Thoracic aorta (tissue), 2 donors: Measurements from ENCODE around the gene OSBPL10. TPM values are rescaled to one million over a fixed set of nuclear protein-coding genes. Genes with fewer than 3 reads are reported as not detected.

ENCODE experiments used
- ATAC-seq: fragments of 150-250 bp; one replicate; pipeline ENCODE4 v1.8.0; 2017; ENCODE audit warnings: low read depth; ENCODE audit not compliant: insufficient number of reproducible peaks, low FRiP score
- DNase-seq: peaks from one replicate; pipeline ENCODE4 v3.0.0-alpha.2; 2020; ENCODE audit warnings: low spot score
- H3K27ac ChIP-seq, 2 donors: fragments of 200-600 bp; sonication (generic); 1 replicate in 1 of 2; 2 replicates in 1 of 2; pipeline ENCODE4 v1.5.1; 2016; ENCODE audit warnings: mild to moderate bottlenecking in 2 of 2, moderate library complexity in 2 of 2
- H3K27me3 ChIP-seq: fragments of 200-600 bp; sonication (generic); replicated peaks from 2 replicates; pipeline ENCODE4 v1.6.0; 2016; ENCODE audit warnings: mild to moderate bottlenecking; ENCODE audit not compliant: insufficient read depth
- H3K36me3 ChIP-seq: fragments of 200-600 bp; sonication (generic); one replicate; pipeline ENCODE4 v1.5.1; 2016
- H3K4me1 ChIP-seq, 2 donors: fragments of 200-600 bp; sonication (generic); 1 replicate in 1 of 2; 2 replicates in 1 of 2; pipeline versions ENCODE4 v1.5.1 to v1.6.0; 2016; ENCODE audit warnings: low read depth in 2 of 2, mild to moderate bottlenecking in 1 of 2; ENCODE audit not compliant: control insufficient read depth in 1 of 2
- H3K4me3 ChIP-seq: fragments of 200-600 bp; sonication (generic); 2 replicates; pipeline ENCODE4 v1.5.1; 2016; ENCODE audit warnings: mild to moderate bottlenecking
- H3K9me3 ChIP-seq: fragments of 200-600 bp; sonication (generic); 2 replicates; pipeline ENCODE4 v1.5.1; 2016
- total RNA-seq, 2 donors: library from RNA; depleted of rRNA; stranded (reverse); fragments of >200 nt; gene quantifications; one replicate each; pipeline versions ENCODE4 v1.1.0 to v1.2.3, GENCODE V29; 2016
- TF ChIP-seq, protein P1 (sequence below): fragments of 200-600 bp; sonication (generic); IDR thresholded peaks from one replicate; pipeline ENCODE4 v1.5.1; 2019; ENCODE audit warnings: antibody characterized with exemption

The OSBPL10 gene
- total RNA-seq: 100 to 1,000 TPM; 108 to 153 TPM

- Histone ChIP-seq H3K27me3 (no peaks in the 10 kb centered on the region), H3K4me1 (peaks cover 0 to 16% of the 10 kb centered on the region in 2 donors), H3K9me3 (no peaks in the 10 kb centered on the region), H3K27ac (peak within 1 kb of the TSS; percentile 83 to 86), H3K4me3 (peak within 1 kb of the TSS; percentile 87), H3K36me3 (no peaks in the 10 kb centered on the region)
- TF ChIP-seq, protein P1, sequence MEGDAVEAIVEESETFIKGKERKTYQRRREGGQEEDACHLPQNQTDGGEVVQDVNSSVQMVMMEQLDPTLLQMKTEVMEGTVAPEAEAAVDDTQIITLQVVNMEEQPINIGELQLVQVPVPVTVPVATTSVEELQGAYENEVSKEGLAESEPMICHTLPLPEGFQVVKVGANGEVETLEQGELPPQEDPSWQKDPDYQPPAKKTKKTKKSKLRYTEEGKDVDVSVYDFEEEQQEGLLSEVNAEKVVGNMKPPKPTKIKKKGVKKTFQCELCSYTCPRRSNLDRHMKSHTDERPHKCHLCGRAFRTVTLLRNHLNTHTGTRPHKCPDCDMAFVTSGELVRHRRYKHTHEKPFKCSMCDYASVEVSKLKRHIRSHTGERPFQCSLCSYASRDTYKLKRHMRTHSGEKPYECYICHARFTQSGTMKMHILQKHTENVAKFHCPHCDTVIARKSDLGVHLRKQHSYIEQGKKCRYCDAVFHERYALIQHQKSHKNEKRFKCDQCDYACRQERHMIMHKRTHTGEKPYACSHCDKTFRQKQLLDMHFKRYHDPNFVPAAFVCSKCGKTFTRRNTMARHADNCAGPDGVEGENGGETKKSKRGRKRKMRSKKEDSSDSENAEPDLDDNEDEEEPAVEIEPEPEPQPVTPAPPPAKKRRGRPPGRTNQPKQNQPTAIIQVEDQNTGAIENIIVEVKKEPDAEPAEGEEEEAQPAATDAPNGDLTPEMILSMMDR: no peak
- DNase-seq (peak; percentile 67), ATAC-seq (peak; percentile 90)
Measured at GRCh38 chr3:31981206-31982181, at the start of gene OSBPL10, which contains the start of gene ZNF860. Gene OSBPL10, minus strand, starts transcription at chr3:31981262. Its CDS starts 83 bp downstream, at chr3:31981179. Gene ZNF860, plus strand, starts transcription at chr3:31981750. Its CDS starts 7,330 bp downstream, at chr3:31989080.

- DNase-seq: no peak
- no peaks in the 10 kb centered on the region for H3K9me3 ChIP-seq
- TF ChIP-seq, protein P1: no peak
- ATAC-seq: no peak
- H3K27me3 ChIP-seq: no peaks in the 10 kb centered on the region
- no peak overlapping the region for H3K27ac ChIP-seq
- H3K36me3 ChIP-seq: no peaks in the 10 kb centered on the region
- H3K4me3 ChIP-seq: no peak overlapping the region
- no peaks in the 10 kb centered on the region for H3K4me1 ChIP-seq
Measured at GRCh38 chr3:32026593-32026992, 45.5 kb upstream of the OSBPL10 start.

DNA sequence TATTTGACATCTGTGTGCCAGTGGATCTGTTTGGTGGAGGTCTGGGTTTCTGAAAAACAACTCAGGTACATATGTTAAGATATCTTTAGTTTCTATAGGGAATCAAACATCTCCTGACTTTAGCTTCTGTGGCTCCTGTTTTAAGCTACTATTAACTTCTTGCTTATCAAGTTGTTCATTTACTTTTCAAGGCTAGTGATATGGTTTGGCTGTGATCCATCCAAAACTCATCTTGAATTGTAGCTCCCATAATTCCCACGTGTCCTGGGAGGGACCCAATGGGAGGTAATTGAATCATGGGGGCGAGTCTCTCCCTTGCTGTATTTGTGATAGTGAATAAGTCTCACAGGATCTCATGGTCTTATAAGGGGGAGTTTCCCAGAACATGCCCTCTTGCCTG, 41.9 kb upstream of the OSBPL10 start:
- no peak overlapping the region for H3K27ac ChIP-seq
- TF ChIP-seq, protein P1: no peak
- peaks cover 0 to 7% of the 10 kb centered on the region in 2 donors for H3K4me1 ChIP-seq
- no peaks in the 10 kb centered on the region for H3K36me3 ChIP-seq
- H3K4me3 ChIP-seq: no peak overlapping the region
- ATAC-seq (no peak), DNase-seq (no peak)
- no peaks in the 10 kb centered on the region for H3K27me3 ChIP-seq
- no peaks in the 10 kb centered on the region for H3K9me3 ChIP-seq

DNA sequence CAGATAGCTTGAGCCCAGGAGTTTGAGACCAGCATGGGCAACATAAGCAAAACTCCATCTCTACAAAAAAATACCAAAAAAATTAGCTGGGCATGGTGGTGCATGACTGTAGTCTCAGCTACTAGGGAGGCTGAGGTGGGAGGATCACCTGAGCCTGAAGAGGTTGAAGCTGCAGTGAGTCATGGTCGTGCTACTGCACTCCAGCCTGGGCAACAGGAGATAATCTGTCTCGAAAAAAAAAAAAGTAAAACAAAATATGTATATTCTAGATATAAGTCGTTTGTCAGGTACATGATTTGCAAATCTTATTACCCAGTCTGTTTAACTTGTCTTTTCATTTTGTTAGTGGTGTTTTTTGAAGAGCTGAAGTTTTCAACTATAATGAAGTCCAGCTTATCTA, 40.7 kb upstream of the OSBPL10 start:
- TF ChIP-seq, protein P1: no peak
- no peak for DNase-seq
- no peak for ATAC-seq

DNA sequence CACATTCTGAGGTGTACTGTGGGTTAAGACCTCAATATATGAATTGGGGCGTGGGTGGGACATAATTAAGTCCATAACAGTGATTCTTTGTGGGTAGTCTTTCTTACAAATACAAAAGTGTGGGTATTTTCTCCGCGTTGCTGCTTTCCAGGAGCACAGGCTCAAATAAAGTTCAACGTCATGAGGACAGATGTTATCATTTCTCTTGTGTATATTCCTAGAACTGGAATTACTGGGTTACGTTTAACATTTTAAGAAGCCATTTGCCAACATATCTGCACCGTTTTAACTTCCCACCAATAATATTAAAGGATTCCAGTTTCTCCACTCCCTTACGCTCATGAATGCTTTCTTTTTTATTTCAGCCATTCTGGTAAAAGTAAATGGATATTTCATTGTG, 40.1 kb upstream of the OSBPL10 start:
- ATAC-seq: no peak
- H3K27me3 ChIP-seq: no peaks in the 10 kb centered on the region
- no peak overlapping the region for H3K4me3 ChIP-seq
- no peaks in the 10 kb centered on the region for H3K36me3 ChIP-seq
- no peak for DNase-seq
- no peaks in the 10 kb centered on the region for H3K9me3 ChIP-seq
- TF ChIP-seq, protein P1: no peak
- H3K4me1 ChIP-seq: peaks cover 0 to 7% of the 10 kb centered on the region in 2 donors
- no peak overlapping the region for H3K27ac ChIP-seq

More for the DNA sequence above, 40.7 kb upstream of the OSBPL10 start:
- Histone ChIP-seq H3K4me3 (no peak overlapping the region), H3K9me3 (no peaks in the 10 kb centered on the region), H3K27ac (no peak overlapping the region), H3K27me3 (no peaks in the 10 kb centered on the region), H3K4me1 (peaks cover 0 to 7% of the 10 kb centered on the region in 2 donors), H3K36me3 (no peaks in the 10 kb centered on the region)
